H9 (cell line): ENCODE measurements around the gene RABL3. TPM values are rescaled to one million over a fixed set of nuclear protein-coding genes. Genes with fewer than 3 reads are reported as not detected.
A peak's percentile ranks its signal among the peaks of the same experiment; 100 is the strongest.

ENCODE experiments used
- DNase-seq: peaks from one replicate; pipeline ENCODE4 v3.0.0-alpha.2; 2017
- H2AFZ ChIP-seq: one replicate; pipeline ENCODE4 v1.6.1; 2013; ENCODE audit warnings: mild to moderate bottlenecking, low read length, control low read depth, moderate library complexity
- H2AK5ac ChIP-seq: 2 replicates; pipeline ENCODE4 v1.6.1; 2013; ENCODE audit warnings: low read length, control low read depth, mixed read lengths; ENCODE audit not compliant: insufficient read length
- H2BK120ac ChIP-seq: one replicate; pipeline ENCODE4 v1.6.1; 2013; ENCODE audit warnings: low read depth, mild to moderate bottlenecking, low read length, control low read depth, inconsistent platforms; ENCODE audit not compliant: poor library complexity, severe bottlenecking
- H2BK12ac ChIP-seq: 2 replicates; pipeline ENCODE4 v1.6.1; 2013; ENCODE audit warnings: low read length, control low read depth, mixed read lengths, low read depth; ENCODE audit not compliant: insufficient read length
- H2BK15ac ChIP-seq: 2 replicates; pipeline ENCODE4 v1.6.1; 2013; ENCODE audit warnings: low read depth, low read length, control low read depth
- H2BK20ac ChIP-seq: one replicate; pipeline ENCODE4 v1.6.1; 2013; ENCODE audit warnings: low read depth, mild to moderate bottlenecking, low read length, control low read depth, inconsistent platforms; ENCODE audit not compliant: poor library complexity, severe bottlenecking
- H2BK5ac ChIP-seq: 2 replicates; pipeline ENCODE4 v1.6.1; 2013; ENCODE audit warnings: low read length, control low read depth, mixed read lengths; ENCODE audit not compliant: insufficient read length
- H3K14ac ChIP-seq: 2 replicates; pipeline ENCODE4 v1.6.1; 2013; ENCODE audit warnings: low read length, control low read depth; ENCODE audit not compliant: insufficient read depth
- H3K18ac ChIP-seq: 2 replicates; pipeline ENCODE4 v1.6.1; 2013; ENCODE audit warnings: low read depth, mild to moderate bottlenecking, mixed read lengths, low read length, control low read depth; ENCODE audit not compliant: insufficient read length
- H3K23ac ChIP-seq: 2 replicates; pipeline ENCODE4 v1.6.1; 2013; ENCODE audit warnings: low read length, control low read depth, mixed read lengths, low read depth; ENCODE audit not compliant: insufficient read length
- H3K23me2 ChIP-seq: 2 replicates; pipeline ENCODE4 v1.6.1; 2013; ENCODE audit warnings: low read depth, mild to moderate bottlenecking, mixed read lengths, low read length, control low read depth; ENCODE audit not compliant: insufficient read length, poor library complexity, severe bottlenecking
- H3K27ac ChIP-seq: 2 replicates; pipeline ENCODE4 v1.5.1; 2013; ENCODE audit warnings: low read length, control low read depth, mixed read lengths, low read depth; ENCODE audit not compliant: insufficient read length
- H3K27me3 ChIP-seq: 2 replicates; pipeline ENCODE4 v1.6.1; 2013; ENCODE audit warnings: low read length, control low read depth, inconsistent platforms; ENCODE audit not compliant: insufficient read depth
- H3K4ac ChIP-seq: 2 replicates; pipeline ENCODE4 v1.6.1; 2013; ENCODE audit warnings: low read depth, mild to moderate bottlenecking, control low read depth, inconsistent platforms, low read length, moderate library complexity
- H3K4me1 ChIP-seq: 2 replicates; pipeline ENCODE4 v1.6.1; 2013; ENCODE audit warnings: low read length, control low read depth, inconsistent platforms; ENCODE audit not compliant: insufficient read depth
- H3K4me2 ChIP-seq: 2 replicates; pipeline ENCODE4 v1.6.1; 2013; ENCODE audit warnings: low read length, control low read depth, mixed read lengths; ENCODE audit not compliant: insufficient read length, insufficient read depth
- H3K56ac ChIP-seq: 2 replicates; pipeline ENCODE4 v1.6.1; 2013; ENCODE audit warnings: low read depth, mild to moderate bottlenecking, mixed read lengths, low read length, control low read depth; ENCODE audit not compliant: insufficient read length
- H3K79me1 ChIP-seq: 2 replicates; pipeline ENCODE4 v1.6.1; 2013; ENCODE audit warnings: low read depth, mild to moderate bottlenecking, moderate library complexity, low read length, control low read depth, inconsistent platforms; ENCODE audit not compliant: insufficient read depth, poor library complexity, severe bottlenecking
- H3K79me2 ChIP-seq: 2 replicates; pipeline ENCODE4 v1.6.1; 2013; ENCODE audit warnings: low read length, control low read depth, inconsistent platforms; ENCODE audit not compliant: insufficient read depth
- H3K9ac ChIP-seq: 2 replicates; pipeline ENCODE4 v1.6.1; 2013; ENCODE audit warnings: low read length, control low read depth, mixed read lengths; ENCODE audit not compliant: insufficient read length; ENCODE audit errors: extremely low read depth
- H3K9me3 ChIP-seq: one replicate; pipeline ENCODE4 v1.6.1; 2013; ENCODE audit warnings: low read depth, low read length, inconsistent platforms; ENCODE audit not compliant: control insufficient read depth
- H3T11ph ChIP-seq: one replicate; pipeline ENCODE4 v1.6.1; 2013; ENCODE audit warnings: mild to moderate bottlenecking, low read length, control low read depth, inconsistent platforms
- H4K20me1 ChIP-seq: one replicate; pipeline ENCODE4 v1.6.1; 2013; ENCODE audit not compliant: control insufficient read depth, insufficient read length, insufficient read depth
- H4K5ac ChIP-seq: 2 replicates; pipeline ENCODE4 v1.6.1; 2013; ENCODE audit warnings: low read depth, mild to moderate bottlenecking, mixed read lengths, low read length, control low read depth; ENCODE audit not compliant: insufficient read length
- H4K8ac ChIP-seq: replicated peaks from 2 replicates; pipeline ENCODE4 v1.6.1; 2013; ENCODE audit warnings: low read length, control low read depth, mixed read lengths, low read depth; ENCODE audit not compliant: insufficient read length
- H4K91ac ChIP-seq: 2 replicates; pipeline ENCODE4 v1.6.1; 2013; ENCODE audit warnings: low read depth, mild to moderate bottlenecking, moderate library complexity, mixed read lengths, low read length, control low read depth; ENCODE audit not compliant: insufficient read length
- H3K27ac Mint-ChIP-seq, 3 experiments: 2 replicates in 2 of 3; 3 replicates in 1 of 3; pipeline ENCODE4 v1.8.0; 2020 to 2021; ENCODE audit warnings: mixed read lengths in 3 of 3, mild to moderate bottlenecking in 1 of 3, moderate library complexity in 1 of 3
- H3K27me3 Mint-ChIP-seq: 2 replicates; pipeline ENCODE4 v1.8.0; 2021; ENCODE audit warnings: low read depth, mild to moderate bottlenecking, moderate library complexity, mixed read lengths
- H3K36me3 Mint-ChIP-seq, 3 experiments: 2 replicates in 2 of 3; 3 replicates in 1 of 3; pipeline ENCODE4 v1.8.0; 2020 to 2021; ENCODE audit warnings: low read depth in 3 of 3, mixed read lengths in 3 of 3; ENCODE audit not compliant: insufficient read depth in 1 of 3
- H3K4me1 Mint-ChIP-seq, 2 experiments: 2 replicates each; pipeline ENCODE4 v1.8.0; 2020; ENCODE audit warnings: mixed read lengths in 2 of 2
- H3K4me3 Mint-ChIP-seq, 2 experiments: 2 replicates in 1 of 2; 3 replicates in 1 of 2; pipeline ENCODE4 v1.8.0; 2020 to 2021; ENCODE audit warnings: mild to moderate bottlenecking in 2 of 2, mixed read lengths in 2 of 2, moderate library complexity in 1 of 2
- H3K9me3 Mint-ChIP-seq, 2 experiments: 2 replicates in 1 of 2; 3 replicates in 1 of 2; pipeline ENCODE4 v1.8.0; 2020; ENCODE audit warnings: mild to moderate bottlenecking in 2 of 2, mixed read lengths in 2 of 2, moderate library complexity in 1 of 2
- WGBS: extraction: QIAGEN DNeasy Blood & Tissue Kit; methylation state at CpG from one replicate; pipeline ENCODE4 v1.1.7; 2013; ENCODE audit warnings: missing lambda C conversion rate, low lambda C conversion rate, mixed read lengths; ENCODE audit not compliant: insufficient read length; ENCODE audit errors: extremely low coverage; 5-methylcytosine and 5-hydroxymethylcytosine counted together
- total RNA-seq: library from RNA; stranded (reverse); gene quantifications from 2 replicates; pipeline ENCODE4 v1.2.1, GENCODE V29; 2021
- TF ChIP-seq, protein P1 (sequence below): fragments of 200-600 bp; sonication (generic); conservative IDR thresholded peaks from 3 replicates; pipeline ENCODE4 v1.8.0; 2021; ENCODE audit warnings: antibody characterized with exemption, mild to moderate bottlenecking

RABL3 gene
- total RNA-seq, 1 experiment from 2014 or later: 26.7 TPM

DNA sequence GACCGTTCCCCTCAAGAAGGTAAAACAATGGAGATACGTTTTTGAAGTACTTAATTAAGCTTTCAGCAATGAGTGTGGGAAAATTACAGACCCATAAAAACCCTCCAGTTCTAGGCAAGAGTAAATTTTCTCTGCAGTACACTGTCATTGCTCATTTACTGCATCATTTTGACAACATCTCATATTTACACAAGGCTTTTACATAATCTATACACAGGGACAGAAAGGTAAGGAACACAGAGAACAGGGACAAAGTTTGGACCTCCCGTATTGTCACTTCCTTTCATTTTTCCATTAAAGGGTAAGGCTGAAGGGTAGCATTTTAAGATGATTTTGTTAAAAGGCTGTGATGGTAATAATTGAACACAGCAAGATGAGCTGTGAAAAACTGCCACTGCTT, 52.9 kb downstream of the RABL3 start:
- no peaks in the 10 kb centered on the region for H3K9me3 Mint-ChIP-seq
- H3K4me1 Mint-ChIP-seq: peaks cover 25 to 28% of the 10 kb centered on the region in 2 experiments
- Histone ChIP-seq H4K8ac (no peak overlapping the region), H4K5ac (no peak overlapping the region), H3K23ac (no peak overlapping the region), H3K56ac (no peak overlapping the region), H2BK12ac (no peak overlapping the region), H3K4me2 (no peak overlapping the region), H3T11ph (no peak overlapping the region), H3K27ac (no peak overlapping the region), H2BK15ac (no peak overlapping the region), H2BK120ac (no peak overlapping the region), H3K18ac (no peak overlapping the region), H2BK20ac (no peak overlapping the region), H3K27me3 (no peaks in the 10 kb centered on the region), H2AK5ac (no peak overlapping the region), H3K4ac (no peak overlapping the region), H3K9ac (no peak overlapping the region), H3K79me2 (no peaks in the 10 kb centered on the region), H3K4me1 (peaks cover 2% of the 10 kb centered on the region; the same call in 1 of the 2 replicates), H4K20me1 (no peaks in the 10 kb centered on the region), H3K9me3 (no peaks in the 10 kb centered on the region), H4K91ac (no peak overlapping the region), H3K79me1 (no peaks in the 10 kb centered on the region), H2AFZ (no peak overlapping the region), H2BK5ac (no peak overlapping the region), H3K23me2 (no peaks in the 10 kb centered on the region), H3K14ac (no peak overlapping the region)
- H3K27me3 Mint-ChIP-seq: no peaks in the 10 kb centered on the region
- no CpG with 5 or more reads among the region's 3 CpGs for WGBS
- TF ChIP-seq, protein P1, sequence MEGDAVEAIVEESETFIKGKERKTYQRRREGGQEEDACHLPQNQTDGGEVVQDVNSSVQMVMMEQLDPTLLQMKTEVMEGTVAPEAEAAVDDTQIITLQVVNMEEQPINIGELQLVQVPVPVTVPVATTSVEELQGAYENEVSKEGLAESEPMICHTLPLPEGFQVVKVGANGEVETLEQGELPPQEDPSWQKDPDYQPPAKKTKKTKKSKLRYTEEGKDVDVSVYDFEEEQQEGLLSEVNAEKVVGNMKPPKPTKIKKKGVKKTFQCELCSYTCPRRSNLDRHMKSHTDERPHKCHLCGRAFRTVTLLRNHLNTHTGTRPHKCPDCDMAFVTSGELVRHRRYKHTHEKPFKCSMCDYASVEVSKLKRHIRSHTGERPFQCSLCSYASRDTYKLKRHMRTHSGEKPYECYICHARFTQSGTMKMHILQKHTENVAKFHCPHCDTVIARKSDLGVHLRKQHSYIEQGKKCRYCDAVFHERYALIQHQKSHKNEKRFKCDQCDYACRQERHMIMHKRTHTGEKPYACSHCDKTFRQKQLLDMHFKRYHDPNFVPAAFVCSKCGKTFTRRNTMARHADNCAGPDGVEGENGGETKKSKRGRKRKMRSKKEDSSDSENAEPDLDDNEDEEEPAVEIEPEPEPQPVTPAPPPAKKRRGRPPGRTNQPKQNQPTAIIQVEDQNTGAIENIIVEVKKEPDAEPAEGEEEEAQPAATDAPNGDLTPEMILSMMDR: no peak
- no peak overlapping the region for H3K4me3 Mint-ChIP-seq
- H3K27ac Mint-ChIP-seq: peak overlapping the region; percentile 5 to 73 (median 60); a peak in 2 of 7 replicates
- peaks cover 2 to 15% (median 12%) of the 10 kb centered on the region in 3 experiments; a peak in 4 of 7 replicates for H3K36me3 Mint-ChIP-seq
- DNase-seq: no peak
